SK-N-DZ (cell line): Measurements from ENCODE around the gene NPR2.

ENCODE experiments used
- DNase-seq: peaks from one replicate; pipeline ENCODE4 v3.0.0-alpha.2; 2015; ENCODE audit warnings: low spot score

Gene NPR2

DNA sequence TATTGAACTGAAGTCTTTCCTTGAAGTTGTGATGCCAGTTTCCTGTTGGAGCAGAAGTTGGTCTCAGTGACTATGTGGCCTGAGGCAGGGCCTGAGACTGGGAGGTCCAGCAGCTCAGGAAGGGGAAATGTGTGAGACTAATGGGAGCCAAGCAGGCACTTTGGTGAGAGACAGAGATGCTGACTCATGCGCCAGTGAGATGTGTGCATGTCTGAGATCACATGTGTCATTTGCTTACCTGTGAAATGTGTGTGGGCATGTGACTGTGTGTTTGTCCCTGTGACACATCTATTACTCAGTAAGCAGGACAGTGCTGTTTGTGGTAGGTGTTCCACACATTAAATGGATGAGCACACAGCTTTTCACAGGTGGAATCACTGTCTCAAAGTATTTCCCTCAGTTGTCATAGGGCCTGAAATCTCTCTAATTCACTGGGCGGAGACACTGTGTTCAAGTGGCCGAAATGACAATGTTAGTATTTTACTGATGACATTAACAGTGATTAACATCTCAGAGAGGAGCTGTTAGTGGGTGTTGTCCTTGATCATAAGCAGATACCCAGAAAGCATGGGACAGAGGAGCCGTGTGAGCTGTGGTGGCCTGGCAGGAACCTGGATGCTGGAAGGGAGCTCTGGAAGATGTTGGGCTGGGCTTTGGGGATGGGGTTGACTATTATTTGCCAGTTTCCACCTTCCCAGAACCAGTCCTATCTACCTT is 7.4 kb downstream of the NPR2 start:
- DNase-seq: peak; percentile 55

- DNase-seq: no peak
Observed at GRCh38 chr9:35800530-35800929, 9.1 kb downstream of the NPR2 start.

DNA sequence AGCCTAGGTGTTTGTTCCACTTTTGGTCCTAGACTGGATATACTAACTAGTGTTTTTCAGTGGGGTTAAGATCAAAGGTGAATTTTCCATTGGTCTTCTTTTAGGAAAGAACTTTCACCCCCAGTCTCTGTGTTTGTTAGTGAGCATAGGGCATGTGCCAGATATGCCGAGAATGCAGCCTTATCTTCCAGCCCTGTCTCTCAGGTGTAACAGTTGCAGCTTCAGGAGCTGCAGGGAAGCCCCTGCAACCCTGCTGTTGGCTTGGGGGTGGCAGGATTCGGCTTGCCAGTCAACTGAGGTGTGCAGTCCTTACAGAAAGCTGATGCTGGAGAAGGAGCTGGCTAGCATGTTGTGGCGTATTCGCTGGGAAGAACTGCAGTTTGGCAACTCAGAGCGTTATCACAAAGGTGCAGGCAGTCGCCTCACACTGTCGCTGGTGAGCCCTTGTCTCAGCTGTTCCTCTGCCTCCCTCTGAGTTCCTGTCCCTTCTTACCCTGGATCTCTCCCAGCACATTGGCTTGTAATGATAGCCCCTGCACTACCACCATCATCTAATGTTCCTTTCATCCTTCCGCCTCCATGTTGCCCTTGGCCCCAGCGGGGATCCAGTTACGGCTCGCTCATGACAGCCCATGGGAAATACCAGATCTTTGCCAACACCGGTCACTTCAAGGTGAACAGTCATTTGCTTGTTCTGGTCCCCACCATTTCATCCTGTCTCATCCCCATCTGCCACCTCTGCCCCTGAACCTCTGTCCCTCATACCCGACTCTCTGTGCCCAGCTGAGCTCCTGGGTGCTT is 10.1 kb downstream of the NPR2 start:
- DNase-seq: no peak

GRCh38 chr9:35806101-35806500 is 14.7 kb downstream of the NPR2 start:
- no peak for DNase-seq

DNA sequence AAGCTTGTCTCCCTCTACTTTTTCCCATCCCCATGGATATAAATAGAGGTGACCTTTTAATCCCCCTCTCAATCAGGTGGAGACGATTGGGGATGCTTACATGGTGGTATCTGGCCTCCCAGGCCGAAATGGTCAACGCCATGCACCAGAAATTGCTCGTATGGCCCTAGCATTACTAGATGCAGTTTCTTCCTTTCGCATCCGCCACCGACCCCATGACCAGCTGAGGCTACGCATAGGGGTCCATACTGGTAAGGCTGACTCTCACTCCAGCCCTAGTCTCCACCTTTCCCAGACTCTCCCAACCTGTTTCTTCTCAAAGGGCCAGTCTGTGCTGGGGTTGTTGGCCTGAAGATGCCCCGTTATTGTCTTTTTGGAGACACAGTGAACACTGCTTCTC is 17.0 kb downstream of the NPR2 start:
- no peak for DNase-seq

DNA sequence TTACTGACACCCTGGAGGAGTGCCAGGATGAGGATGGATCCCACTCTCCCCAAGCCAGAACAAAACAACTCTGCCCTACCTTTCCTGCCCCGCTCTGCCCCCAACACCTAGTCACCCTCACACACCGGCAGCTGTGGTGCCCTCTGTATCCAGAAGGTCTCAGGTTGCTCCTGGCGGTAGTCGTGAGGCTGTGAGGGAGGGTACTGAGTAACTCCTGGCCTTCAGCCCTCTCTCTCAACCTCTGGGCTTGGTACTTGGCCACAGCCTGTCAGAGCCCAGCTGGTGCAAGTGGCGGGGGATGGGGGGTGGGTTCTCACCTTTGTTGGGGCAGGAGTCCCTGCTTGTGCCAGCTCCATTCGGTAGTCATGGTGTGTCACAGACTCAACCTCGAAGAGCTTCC is 18.7 kb downstream of the NPR2 start:
- DNase-seq: no peak

GRCh38 chr9:35811381-35812024 is 20.1 kb downstream of the NPR2 start:
- no peak for DNase-seq

DNA sequence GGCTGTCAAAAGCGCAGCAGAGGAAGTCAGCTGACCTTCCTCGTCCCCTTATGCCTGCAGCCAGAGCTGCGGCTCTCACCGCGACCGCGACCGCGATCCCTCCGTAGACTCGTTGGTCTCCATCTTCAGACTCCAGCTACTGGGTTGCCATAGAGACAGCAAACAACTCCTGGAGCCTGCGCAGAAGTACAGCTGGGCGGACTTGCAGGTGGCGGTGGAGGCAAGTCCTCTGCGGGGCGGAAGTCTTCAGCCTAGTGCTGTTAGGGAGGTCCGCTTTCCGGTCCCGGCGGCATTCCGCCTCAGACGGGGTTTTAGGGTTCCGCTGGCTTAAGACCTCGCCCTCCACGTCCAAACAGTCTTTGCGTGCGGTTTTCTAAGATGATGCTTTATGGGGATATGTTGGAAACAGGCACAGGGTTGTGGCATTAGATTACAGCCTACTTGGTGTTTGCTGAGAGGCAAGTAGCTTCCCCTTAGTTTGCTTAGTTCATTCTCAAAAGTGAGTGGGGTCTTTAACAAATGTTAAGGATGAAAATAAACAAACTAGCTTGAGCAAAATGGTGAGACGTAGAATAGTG is 20.7 kb downstream of the NPR2 start, which contains the start of gene SPAG8:
TSS of gene SPAG8 (minus strand) at position 238 of the 578 bp plus-strand sequence. CDS start at position 123, 115 bp downstream.
- peak; percentile 95 for DNase-seq

GRCh38 chr9:35813434-35814105 is 22.2 kb downstream of the NPR2 start:
- peak; percentile 39 for DNase-seq

- peak; percentile 77 for DNase-seq
Observed at GRCh38 chr9:35814106-35814840, 22.9 kb downstream of the NPR2 start.

DNA sequence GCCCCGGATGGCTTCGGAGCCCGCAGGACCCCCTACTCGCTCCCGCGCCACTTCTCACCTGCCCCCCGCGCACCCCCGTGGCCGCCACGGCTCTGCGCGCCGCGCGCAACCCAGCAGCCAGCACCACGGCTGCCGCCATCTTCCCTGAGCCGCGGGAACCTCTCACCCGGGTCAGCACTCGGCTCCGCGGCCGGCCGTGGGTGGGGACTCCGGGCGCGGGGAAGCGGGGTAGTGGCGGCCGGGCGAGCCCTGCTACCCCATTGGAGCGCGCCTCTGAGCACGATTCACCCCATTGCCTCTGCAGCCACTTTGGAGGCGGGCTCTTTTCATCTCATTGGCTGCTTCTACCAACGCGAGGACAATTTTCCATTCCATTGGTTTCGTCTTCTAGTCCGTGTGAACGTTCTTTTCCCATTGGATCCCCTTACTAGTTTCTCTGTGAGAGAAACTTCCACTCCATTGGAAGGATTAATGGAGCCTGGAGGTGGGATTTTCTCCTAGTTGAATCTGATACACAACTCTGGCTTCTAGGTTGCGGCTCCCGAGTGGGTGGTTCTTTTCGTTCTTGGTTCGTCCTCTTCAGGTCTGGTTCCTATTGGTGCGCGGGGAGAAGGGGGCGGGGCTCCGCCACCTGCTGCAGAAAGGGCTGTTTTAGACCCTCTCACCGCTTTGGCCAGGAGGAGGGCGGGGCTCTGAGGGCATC is 23.6 kb downstream of the NPR2 start, which contains the start of gene HINT2:
TSS of gene HINT2 (minus strand) at position 202 of the 703 bp plus-strand sequence. CDS start at position 139, 63 bp downstream.
- peak; percentile 99 for DNase-seq

- peak; percentile 57 for DNase-seq
Observed at GRCh38 chr9:35816708-35817107, 25.3 kb downstream of the NPR2 start.

DNA sequence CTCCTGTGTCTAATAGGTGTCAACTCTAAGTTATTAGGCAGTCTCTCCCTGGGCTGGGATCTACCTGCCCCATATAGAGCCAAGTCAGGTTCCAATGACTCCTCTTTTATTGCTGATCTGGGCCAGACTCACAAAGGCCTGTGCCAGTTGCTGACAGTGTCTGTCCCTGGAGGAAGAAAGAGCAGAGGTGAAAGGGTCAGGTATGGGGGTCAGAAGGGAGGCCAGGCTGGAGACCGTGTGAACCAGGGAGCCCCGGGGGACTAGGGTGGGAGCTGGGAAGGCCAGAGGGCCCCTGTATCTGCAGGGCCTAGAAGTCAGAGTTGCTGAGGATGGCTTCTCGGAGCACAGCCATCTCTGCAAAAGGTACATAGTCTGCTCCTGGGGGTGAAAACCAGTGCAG is 26.9 kb downstream of the NPR2 start:
- no peak for DNase-seq

DNA sequence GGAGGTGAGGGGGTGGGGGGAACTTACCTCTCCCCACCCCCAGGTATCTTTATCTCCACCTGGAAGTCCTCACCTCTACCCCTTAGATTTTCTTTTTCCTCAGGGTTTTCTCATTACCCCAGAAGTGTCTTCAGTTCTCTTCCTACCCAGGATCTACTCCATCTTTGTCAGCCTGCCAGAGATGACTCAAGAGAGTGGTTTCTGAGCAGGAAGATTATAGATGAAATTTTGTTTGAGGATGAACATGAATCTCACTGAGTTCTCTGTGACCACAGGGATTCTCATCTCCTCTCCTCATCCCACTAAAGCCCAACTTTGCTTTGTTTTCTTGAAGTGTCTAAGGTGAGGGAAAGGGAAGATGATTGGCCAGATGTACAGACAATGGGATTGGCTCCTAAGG is 28.7 kb downstream of the NPR2 start:
- no peak for DNase-seq

DNA sequence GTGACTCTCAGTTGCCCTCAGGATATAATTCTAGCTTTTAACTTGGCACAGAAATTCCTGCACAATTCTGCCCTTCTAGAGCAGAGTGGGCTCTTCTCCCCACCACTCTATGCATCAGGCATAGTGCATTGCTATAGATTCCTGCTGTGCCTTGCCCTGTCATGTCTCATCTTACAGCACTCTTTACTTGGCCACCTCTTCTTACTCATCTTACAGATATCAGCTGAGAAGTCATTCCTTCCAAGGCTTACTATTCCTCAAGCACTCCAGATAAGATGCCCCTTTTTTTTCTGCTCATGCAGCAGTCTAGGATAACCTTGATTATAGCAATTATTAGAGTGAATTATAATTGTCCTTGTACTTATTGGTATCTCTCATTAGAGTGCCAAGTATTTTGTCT is 31.5 kb downstream of the NPR2 start:
- DNase-seq: no peak

DNA sequence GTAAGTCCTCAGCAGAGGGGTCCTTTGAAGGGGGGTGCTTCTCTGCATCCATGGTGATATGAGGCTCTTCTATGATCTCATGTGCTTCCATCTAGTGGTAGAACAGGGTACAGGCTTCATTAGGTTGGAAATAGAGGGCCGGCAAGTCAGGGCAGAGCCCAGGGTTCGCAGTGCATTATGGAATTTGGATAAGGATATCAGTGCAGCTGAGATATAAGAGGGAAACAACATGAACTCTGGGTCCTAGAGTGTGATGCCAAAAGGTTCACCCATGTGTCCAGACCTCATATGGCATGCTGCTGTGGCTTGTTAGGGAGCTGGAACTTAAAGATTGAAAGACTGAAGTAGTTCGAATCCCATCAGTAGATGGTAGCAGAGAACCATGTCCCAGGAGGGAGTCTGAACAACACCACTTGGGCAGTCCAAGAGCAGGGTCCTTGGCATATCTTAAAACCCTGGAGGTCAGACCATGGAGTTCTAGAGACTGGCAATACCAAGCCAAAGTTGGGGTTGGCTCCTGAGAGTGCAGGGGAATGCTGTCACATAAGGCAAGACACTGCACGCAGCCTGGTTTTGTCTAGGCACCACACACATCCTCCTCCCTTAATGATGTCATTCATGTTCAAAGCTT is 34.8 kb downstream of the NPR2 start:
- peak; percentile 58 for DNase-seq

DNA sequence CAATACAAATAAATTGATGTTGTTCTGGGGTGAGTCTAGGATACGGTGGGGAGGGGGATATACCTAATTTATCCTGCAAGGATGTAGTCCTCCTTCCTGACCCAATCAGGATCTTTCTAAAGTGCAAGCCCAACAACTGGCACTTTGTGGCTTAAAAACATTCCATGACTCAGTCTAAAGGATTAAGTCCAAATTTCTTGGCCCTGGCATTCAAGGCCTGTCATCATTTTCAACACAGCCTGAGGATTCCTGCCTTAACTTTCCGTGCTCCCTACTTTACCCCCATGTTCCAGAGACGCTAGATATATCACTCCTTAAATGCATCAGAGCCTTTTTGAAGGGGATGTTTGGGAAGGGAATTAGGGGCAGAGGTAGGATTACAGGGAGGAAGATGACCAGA is 36.1 kb downstream of the NPR2 start:
- no peak for DNase-seq

DNA sequence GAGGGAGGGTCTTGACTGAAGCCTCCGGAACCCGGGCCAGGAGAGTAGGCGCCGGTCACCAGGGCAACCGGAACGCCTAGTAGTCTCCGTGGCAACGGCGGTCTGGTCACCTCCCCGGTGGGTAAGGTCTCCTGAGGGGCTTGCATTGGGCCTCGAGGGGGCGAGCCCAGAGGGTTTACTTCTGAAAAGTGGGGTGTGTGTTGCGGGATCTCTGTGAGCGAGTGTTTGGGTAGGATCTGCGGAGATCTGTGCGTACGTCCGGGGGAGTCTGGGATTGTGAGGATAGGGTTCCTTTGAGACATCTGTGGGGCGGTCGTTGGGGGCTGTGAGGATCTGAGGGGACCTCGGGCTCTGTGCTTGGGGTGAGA is 37.3 kb downstream of the NPR2 start, which contains the start of gene FAM221B:
TSS of gene FAM221B (minus strand) at position 17 of the 368 bp plus-strand sequence. CDS start 2,571 bp downstream, outside the sequence.
- peak; percentile 66 for DNase-seq

GRCh38 chr9:35829084-35829763 is 37.8 kb downstream of the NPR2 start, which contains the start of gene TMEM8B:
TMEM8B (plus strand) TSS chr9:35829228; CDS start chr9:35829448, 220 bp downstream.
- DNase-seq: peak; percentile 86
